GM12891 (cell line): ENCODE results near the gene MICAL3.

ENCODE experiments used
- PAX5 ChIP-seq: IDR thresholded peaks from 2 replicates; pipeline ENCODE4 v1.6.1; 2011; ENCODE audit warnings: low read length, moderate library complexity, mild to moderate bottlenecking; ENCODE audit not compliant: insufficient read depth, severe bottlenecking
- POLR2A ChIP-seq: IDR thresholded peaks from 2 replicates; pipeline ENCODE4 v1.6.1; 2011; ENCODE audit warnings: low read depth, low read length, control low read depth
- POLR2AphosphoS5 ChIP-seq: IDR thresholded peaks from 2 replicates; pipeline ENCODE4 v1.6.1; 2011; ENCODE audit warnings: low read depth, low read length, control low read depth
- POU2F2 ChIP-seq: IDR thresholded peaks from 2 replicates; pipeline ENCODE4 v1.6.1; 2011; ENCODE audit warnings: low read depth, mild to moderate bottlenecking, control low read depth, low read length, moderate library complexity

- no peak for TF ChIP-seq POLR2A
- TF ChIP-seq POLR2AphosphoS5, result no peak
- TF ChIP-seq PAX5, result no peak
- TF ChIP-seq POU2F2, result no peak
Measured at GRCh38 chr22:17888439-17888838, 135.9 kb downstream of the MICAL3 start.
